Measurements from ENCODE around the gene DSE.

Gene DSE

DNA sequence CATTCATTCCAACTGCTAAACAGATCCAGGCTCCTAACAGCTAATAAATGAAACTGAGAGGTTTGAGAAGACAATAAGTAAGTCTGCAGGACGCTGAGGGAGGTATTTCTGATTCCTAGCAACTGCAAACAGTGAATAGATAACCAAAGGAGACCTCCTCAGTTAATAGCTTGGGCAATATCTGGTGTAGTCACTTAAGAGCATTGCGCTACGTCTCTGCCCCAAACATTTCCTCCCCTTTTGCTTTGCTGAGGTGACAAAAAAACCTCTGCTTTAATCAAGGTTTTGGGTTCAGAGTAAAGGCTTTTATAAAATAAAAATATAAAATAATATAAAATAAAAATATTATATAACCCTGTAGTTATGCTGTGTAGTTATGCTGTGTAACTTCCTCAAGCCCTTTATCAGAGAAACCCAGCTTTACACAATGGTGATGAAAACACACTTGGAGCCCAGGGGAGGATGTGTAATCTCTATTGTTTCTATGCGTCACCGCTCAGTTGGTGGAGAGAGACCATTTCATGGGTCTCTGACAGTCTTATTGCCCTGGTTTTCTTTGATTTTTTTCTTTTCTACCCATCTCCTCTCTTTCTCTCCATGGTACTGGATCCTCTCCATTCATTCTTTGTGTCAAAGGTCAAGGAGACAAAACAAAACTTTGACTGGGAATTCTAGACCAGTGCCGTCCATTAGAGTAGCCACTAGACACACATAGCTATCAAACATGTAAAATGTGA lies 121.8 kb downstream of the DSE start:
- no peak for DNase-seq

Measured in SHP77 (cell line).